Stimulated activated naive CD8-positive, alpha-beta T cell treated with anti-CD3 and anti-CD28 coated beads, Interleukin-15, amount 100 ng/mL, for 72 hours (primary cell): ENCODE data around the gene SLC1A1.

ENCODE experiments used
- ATAC-seq: fragments of 150-1000 bp; cut with Tn5 transposase; 2 replicates; pipeline ENCODE4 v1.10.0; 2021; ENCODE audit warnings: mild to moderate bottlenecking, moderate library complexity
- DNase-seq, 2 donors: peaks; one replicate each; pipeline ENCODE4 v3.0.0; 2021 to 2022
- H3K27ac Mint-ChIP-seq, 2 donors: one replicate each; pipeline ENCODE4 v1.8.0; 2022; ENCODE audit warnings: mild to moderate bottlenecking in 2 of 2, mixed read lengths in 2 of 2, moderate library complexity in 2 of 2
- H3K27me3 Mint-ChIP-seq: one replicate; pipeline ENCODE4 v1.8.0; 2022; ENCODE audit warnings: mixed read lengths
- H3K4me1 Mint-ChIP-seq: one replicate; pipeline ENCODE4 v1.8.0; 2022; ENCODE audit warnings: mild to moderate bottlenecking, mixed read lengths
- H3K4me3 Mint-ChIP-seq, 2 donors: one replicate each; pipeline ENCODE4 v1.8.0; 2022; ENCODE audit warnings: mild to moderate bottlenecking in 2 of 2, mixed read lengths in 2 of 2, moderate library complexity in 1 of 2
- H3K9me3 Mint-ChIP-seq, 2 donors: one replicate each; pipeline ENCODE4 v1.8.0; 2022; ENCODE audit warnings: mixed read lengths in 2 of 2

Gene SLC1A1

DNA sequence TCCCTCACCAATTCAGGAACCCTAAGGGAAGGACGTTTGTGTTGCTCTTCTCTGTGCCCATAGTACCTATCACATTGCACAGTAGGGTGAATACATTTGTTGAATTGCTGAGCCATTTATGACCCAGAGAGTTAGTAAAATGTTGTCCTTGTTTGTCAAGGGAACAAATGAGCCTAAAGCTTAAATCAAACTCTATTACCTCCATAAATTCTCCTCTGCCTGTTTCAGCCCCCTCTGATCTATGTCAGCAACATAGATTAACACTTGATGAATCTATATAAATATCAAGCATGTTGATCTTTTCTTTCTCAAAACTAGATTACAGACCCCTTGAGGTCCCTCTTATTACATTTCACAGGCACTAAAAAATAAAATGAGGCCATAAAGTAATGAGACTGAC lies 7.1 kb downstream of the SLC1A1 start:
- Mint-ChIP-seq H3K4me3 (no peak overlapping the region), H3K9me3 (no peaks in the 10 kb centered on the region), H3K4me1 (peaks cover 9% of the 10 kb centered on the region), H3K27me3 (peaks cover 28% of the 10 kb centered on the region), H3K27ac (no peak overlapping the region)
- no peak for DNase-seq
- ATAC-seq: no peak

DNA sequence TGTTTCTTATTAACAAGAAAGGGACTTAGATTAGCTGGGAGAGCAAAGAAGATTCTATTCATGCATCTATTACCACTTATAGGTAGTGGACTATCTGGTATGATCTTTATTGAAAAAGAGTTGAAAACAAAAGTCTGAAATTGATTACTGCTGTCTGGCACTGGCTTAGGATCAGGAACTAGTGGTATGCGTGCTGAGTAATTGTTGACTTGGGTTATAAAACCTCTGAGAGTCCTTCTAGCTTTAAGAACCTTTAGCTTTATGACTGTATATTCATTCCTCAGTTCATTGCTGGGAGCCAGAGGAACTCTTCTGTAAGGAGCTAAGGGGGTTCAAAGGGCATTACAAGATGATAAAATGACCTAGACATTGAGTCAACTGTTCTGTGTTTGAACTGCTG lies 7.6 kb downstream of the SLC1A1 start:
- ATAC-seq: peak; percentile 57
- H3K4me3 Mint-ChIP-seq: no peak overlapping the region
- H3K4me1 Mint-ChIP-seq: peaks cover 9% of the 10 kb centered on the region
- no peaks in the 10 kb centered on the region for H3K9me3 Mint-ChIP-seq
- H3K27ac Mint-ChIP-seq: no peak overlapping the region
- DNase-seq: no peak
- H3K27me3 Mint-ChIP-seq: peaks cover 26% of the 10 kb centered on the region

DNA sequence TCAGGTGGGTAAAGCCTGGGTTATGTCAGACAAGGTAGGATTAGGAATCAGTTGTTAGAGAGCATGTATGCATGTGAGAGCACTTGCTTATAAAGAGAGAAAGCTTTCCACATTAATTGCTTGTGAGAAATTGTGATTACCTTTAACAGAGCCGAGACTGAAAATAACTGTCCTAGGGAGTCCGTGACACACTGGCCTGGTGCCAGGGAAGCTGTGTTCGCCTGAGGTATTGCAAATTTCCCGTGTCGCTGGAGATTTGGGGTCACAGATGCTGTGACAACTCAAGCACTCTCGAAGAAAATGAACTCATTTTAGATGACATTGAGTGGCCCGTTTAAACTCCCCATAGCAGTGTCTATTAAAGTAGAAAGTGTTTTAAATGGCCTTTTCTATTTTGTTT lies 9.6 kb downstream of the SLC1A1 start:
- DNase-seq (no peak), ATAC-seq (no peak)
- Mint-ChIP-seq H3K4me1 (peaks cover 9% of the 10 kb centered on the region), H3K27ac (no peak overlapping the region), H3K4me3 (no peak overlapping the region), H3K27me3 (peaks cover 23% of the 10 kb centered on the region), H3K9me3 (no peaks in the 10 kb centered on the region)

DNA sequence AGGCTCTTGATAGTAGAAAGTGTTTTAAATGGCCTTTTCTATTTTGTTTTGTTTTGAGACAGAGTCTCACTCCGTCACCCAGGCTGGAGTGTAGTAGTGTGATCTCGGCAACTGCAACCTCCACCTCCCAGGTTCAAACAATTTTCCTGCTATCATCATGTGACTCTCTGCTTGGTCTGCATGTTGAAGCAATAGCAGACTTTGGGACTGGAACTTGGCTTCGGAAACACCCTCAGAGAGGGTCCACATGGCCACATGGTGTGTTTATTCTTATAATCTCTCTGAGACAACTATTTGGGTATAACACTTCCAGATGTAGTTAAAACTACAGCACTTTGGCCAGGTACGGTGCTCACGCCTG lies 10.9 kb downstream of the SLC1A1 start:
- no peaks in the 10 kb centered on the region for H3K9me3 Mint-ChIP-seq
- peaks cover 11% of the 10 kb centered on the region for H3K27me3 Mint-ChIP-seq
- no peak overlapping the region for H3K27ac Mint-ChIP-seq
- DNase-seq: no peak
- H3K4me1 Mint-ChIP-seq: peaks cover 9% of the 10 kb centered on the region
- ATAC-seq: no peak
- no peak overlapping the region for H3K4me3 Mint-ChIP-seq

DNA sequence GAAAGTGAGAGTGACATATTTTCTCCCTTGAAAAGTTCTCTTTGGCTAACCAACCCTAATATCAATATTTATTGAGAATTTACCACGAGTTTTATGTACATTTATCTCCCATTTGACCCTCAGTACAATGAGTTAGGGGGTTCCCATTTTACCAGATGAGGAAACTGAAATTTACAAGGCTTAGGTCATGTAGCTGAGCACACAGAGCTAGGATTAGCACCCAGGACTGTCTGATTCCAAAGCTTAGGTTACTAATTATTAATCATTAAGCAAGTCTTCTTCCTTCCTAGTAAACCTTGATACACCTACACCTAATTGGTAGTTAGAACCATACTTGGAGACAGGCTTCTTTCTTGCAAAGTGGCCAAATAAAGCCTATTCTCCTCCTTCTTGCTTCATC lies 12.2 kb downstream of the SLC1A1 start:
- Mint-ChIP-seq H3K27me3 (peaks cover 8% of the 10 kb centered on the region), H3K4me3 (no peak overlapping the region), H3K27ac (no peak overlapping the region), H3K4me1 (peaks cover 9% of the 10 kb centered on the region), H3K9me3 (no peaks in the 10 kb centered on the region)
- ATAC-seq (no peak), DNase-seq (no peak)

DNA sequence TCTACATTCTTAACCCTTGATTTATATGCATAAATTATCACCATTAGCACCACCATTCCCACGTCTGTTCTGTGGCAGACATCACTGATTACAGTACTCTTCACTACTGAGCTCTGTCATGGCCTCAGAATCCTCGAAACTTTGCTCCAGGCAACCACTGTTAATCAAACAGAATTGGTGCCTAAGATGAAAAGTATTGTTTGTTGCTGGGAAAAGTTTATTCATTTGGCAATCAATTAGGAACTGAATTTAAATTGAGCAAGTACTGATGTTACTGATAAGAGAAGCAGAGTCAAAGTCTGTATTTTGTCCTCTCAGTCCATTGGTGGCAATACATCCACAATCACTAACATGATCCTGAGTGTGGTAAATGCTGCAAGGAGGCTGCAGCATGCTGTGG lies 12.8 kb downstream of the SLC1A1 start:
- no peak for DNase-seq
- Mint-ChIP-seq H3K4me1 (peaks cover 9% of the 10 kb centered on the region), H3K4me3 (no peak overlapping the region), H3K27me3 (peaks cover 8% of the 10 kb centered on the region), H3K27ac (no peak overlapping the region), H3K9me3 (no peaks in the 10 kb centered on the region)
- ATAC-seq: no peak

DNA sequence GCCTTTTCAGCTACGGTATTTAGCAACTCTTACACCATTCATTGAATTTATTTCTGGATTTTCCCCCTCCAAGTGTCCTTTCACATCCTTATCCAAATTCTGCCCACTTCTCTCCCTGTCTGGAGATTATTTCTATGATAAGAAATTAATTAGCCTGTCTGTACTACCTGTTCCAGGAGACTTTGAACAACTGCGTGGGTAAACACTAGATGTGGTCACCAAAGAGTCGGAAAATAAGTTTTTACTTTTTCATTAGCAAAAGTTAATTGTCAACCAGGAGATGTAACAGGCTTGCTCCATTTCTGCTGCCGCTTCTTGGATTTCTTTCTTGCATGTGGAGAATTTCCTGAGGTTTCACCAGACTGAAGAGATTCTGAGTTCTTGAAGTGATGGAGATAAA lies 14.0 kb downstream of the SLC1A1 start:
- Mint-ChIP-seq H3K27me3 (peaks cover 8% of the 10 kb centered on the region), H3K4me3 (no peak overlapping the region), H3K27ac (peak overlapping the region in 1 of 2 donors; percentile 31), H3K9me3 (no peaks in the 10 kb centered on the region), H3K4me1 (peaks cover 9% of the 10 kb centered on the region)
- no peak for DNase-seq
- no peak for ATAC-seq

DNA sequence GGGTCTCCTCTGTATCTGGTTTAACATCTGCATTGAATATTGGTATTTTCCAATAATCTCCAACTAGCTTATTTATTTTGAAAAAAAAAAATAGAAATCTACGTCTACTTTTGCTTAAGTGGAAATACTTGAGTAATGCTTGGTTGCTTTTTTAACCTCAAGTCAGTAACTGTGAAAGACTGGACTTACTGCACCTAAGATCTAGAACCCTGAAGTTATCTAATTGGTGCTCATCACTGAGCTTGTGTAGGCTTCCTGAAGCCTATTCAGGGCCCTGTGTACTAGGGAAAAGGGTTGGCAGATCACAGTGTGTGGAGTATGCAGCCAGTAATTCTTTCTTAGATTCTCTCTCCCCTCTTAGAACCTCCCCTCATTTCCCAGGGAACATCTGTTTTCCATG lies 16.2 kb downstream of the SLC1A1 start:
- no peaks in the 10 kb centered on the region for H3K9me3 Mint-ChIP-seq
- no peak for ATAC-seq
- no peak for DNase-seq
- no peaks in the 10 kb centered on the region for H3K4me1 Mint-ChIP-seq
- H3K4me3 Mint-ChIP-seq: no peak overlapping the region
- no peak overlapping the region for H3K27ac Mint-ChIP-seq
- no peaks in the 10 kb centered on the region for H3K27me3 Mint-ChIP-seq

DNA sequence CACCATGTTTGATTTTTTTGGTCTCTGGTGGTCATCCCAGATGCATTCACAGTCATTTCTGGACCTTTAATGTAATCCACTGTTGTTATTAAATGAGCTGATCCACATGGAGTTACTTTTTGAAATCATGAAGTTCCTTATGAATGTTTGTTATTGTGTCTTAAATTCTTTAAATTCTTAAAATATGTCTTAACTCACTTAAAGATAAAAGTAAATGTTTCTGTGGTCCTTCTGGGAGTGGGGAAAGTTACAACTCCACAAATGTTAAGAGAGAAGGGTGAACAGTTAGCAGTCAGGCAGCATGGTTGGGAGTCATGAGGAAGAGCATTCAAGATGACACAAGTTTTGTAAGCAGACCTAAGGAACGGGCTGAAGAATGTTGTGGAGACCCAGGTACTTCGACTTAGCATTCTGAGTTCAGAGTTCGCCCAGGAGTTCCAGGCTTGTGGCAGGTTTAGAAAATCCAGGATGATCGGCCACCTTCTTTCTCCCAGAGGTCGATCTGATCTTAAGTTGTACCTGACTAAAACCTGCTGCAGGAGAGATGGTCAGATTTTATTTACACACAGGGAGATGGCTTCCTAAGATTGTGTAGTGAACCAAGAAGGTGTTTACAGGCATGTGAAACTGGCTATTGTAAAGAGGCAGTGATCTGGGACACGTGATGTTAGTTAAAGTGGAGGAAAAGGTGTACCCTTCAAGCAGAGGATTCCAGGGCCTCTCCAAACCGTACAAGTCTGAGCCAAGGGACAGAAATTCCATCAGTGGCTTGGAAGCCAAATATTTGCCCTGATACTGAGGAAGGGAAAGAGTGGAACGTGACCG lies 17.2 kb downstream of the SLC1A1 start:
- H3K4me3 Mint-ChIP-seq: no peak overlapping the region
- DNase-seq (no peak), ATAC-seq (no peak)
- no peaks in the 10 kb centered on the region for H3K9me3 Mint-ChIP-seq
- no peaks in the 10 kb centered on the region for H3K4me1 Mint-ChIP-seq
- H3K27me3 Mint-ChIP-seq: no peaks in the 10 kb centered on the region
- no peak overlapping the region for H3K27ac Mint-ChIP-seq

DNA sequence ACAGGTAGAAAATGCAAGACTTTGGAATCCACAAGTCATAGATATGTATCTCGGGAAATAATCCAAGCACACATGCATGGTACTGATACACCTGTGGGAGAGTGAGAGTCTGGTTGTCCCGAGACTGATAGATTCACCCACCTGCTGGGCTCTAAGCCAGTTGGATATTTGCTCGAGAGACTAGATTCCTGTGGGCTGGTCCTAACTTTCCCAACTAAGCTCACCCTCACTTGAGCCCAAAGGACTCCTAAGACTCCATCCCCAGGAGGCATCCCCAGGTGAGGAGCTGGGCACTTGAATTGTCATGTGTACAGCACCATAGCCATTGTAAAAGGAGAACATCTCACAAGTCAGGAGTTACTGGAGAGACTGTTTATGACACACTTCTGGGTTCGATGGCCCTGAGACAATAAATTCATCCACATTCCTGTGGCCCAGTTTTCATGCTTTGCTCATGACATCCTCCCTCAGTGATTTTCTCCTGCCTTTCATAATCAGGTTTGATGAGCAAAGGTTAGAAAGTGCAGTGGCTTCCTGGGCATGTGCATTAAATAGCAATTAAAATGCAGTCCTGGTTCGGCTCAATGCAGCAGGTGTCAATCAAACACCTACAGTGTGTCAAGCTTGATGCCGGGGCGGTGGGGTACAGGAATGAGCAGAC lies 18.1 kb downstream of the SLC1A1 start:
- ATAC-seq (no peak), DNase-seq (no peak)
- Mint-ChIP-seq H3K27ac (no peak overlapping the region), H3K27me3 (no peaks in the 10 kb centered on the region), H3K4me3 (no peak overlapping the region), H3K9me3 (no peaks in the 10 kb centered on the region), H3K4me1 (no peaks in the 10 kb centered on the region)

DNA sequence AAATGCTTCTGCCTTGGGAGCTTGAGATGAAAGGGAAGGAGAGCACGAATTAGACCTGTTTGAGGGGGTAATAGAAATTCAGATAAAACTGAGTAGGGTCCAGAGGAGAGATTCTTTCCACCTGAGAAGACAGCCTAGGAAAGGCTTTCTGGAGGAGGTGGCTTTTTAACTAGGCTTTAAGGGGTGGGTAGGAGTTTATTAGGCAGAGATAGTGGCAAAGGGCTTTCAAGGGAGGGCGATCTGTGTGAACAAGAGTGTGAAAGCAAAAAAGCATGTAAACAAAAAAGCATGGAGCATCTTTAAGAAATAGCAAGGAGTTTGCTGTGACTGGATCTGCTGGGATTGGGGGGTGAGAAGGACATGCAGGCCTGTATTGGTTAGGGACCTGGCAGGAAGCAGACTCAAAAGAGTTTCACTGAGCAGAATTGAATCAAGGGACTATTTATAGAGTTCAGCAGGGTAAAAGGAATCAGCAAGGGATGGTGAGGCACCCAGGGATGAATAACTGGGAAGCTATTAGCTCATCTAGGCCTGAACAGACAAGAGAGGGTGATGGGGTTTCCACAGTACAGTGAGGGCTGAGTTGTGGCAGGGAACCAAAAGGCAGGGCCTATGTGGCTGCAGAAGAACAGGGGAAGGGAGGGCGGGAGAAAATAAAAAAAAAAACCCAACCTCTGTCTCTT lies 18.8 kb downstream of the SLC1A1 start:
- no peak for DNase-seq
- Mint-ChIP-seq H3K9me3 (no peaks in the 10 kb centered on the region), H3K27ac (peak overlapping the region in 1 of 2 donors; percentile 21), H3K4me3 (no peak overlapping the region), H3K4me1 (no peaks in the 10 kb centered on the region), H3K27me3 (no peaks in the 10 kb centered on the region)
- ATAC-seq: no peak

DNA sequence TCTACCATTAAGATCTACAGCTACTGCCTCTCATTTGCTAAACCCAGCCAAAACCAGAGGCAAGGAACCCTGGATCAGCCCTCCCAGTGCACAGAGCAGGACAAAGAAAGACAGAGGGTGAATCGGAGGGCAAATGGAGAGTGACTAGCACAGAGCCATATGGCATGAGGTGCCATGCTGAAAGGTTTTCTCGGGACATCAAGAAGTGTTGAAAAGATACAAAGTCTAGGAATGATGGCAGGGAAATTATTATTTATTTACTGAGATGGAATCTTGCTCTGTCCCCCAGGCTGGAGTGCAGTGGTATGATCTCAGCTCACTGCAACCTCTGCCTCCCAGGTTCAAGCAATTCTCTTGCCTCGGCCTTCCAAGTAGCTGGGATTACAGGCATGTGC lies 19.3 kb downstream of the SLC1A1 start:
- Mint-ChIP-seq H3K9me3 (no peaks in the 10 kb centered on the region), H3K27ac (peak overlapping the region; percentile 21 to 49), H3K4me1 (no peaks in the 10 kb centered on the region), H3K27me3 (no peaks in the 10 kb centered on the region), H3K4me3 (no peak overlapping the region)
- DNase-seq: no peak
- ATAC-seq: no peak

DNA sequence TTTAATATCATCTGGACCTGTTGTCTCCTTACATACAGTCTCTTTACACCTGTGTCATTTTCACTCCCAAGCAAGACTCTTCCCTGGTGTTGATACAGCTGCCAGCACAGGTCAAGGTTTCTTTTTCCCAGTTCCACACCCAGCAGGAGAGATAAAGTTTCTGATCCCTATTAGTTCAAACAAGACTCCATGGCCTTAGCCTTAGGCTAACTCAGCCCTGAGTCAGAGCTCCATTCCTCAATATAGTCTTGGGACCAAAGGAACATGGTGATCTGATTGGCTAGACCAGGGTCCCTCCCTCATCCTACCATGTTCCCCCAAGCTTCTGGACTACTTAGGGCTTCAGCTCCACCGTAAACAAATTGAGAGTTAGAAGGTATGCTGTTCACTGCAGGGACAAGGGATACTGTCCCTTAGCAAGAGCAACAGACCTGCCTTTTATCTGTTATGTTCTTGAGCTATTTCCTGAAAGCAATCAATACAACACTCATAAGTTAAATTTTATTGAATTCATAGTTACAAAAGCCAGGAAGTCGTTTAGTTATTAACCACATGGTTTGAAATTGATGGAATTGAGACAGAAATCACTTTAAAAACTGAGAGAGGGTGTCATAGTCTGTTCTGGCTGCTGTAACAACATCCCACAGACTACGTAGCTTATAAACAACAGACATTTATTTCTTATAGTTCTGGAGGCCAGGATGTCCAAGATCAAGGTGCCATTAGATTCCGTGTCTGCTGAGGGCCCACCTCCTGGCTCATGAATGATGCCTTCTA lies 20.5 kb downstream of the SLC1A1 start:
- no peaks in the 10 kb centered on the region for H3K4me1 Mint-ChIP-seq
- H3K4me3 Mint-ChIP-seq: no peak overlapping the region
- ATAC-seq (no peak), DNase-seq (no peak)
- no peak overlapping the region for H3K27ac Mint-ChIP-seq
- H3K27me3 Mint-ChIP-seq: no peaks in the 10 kb centered on the region
- H3K9me3 Mint-ChIP-seq: no peaks in the 10 kb centered on the region

DNA sequence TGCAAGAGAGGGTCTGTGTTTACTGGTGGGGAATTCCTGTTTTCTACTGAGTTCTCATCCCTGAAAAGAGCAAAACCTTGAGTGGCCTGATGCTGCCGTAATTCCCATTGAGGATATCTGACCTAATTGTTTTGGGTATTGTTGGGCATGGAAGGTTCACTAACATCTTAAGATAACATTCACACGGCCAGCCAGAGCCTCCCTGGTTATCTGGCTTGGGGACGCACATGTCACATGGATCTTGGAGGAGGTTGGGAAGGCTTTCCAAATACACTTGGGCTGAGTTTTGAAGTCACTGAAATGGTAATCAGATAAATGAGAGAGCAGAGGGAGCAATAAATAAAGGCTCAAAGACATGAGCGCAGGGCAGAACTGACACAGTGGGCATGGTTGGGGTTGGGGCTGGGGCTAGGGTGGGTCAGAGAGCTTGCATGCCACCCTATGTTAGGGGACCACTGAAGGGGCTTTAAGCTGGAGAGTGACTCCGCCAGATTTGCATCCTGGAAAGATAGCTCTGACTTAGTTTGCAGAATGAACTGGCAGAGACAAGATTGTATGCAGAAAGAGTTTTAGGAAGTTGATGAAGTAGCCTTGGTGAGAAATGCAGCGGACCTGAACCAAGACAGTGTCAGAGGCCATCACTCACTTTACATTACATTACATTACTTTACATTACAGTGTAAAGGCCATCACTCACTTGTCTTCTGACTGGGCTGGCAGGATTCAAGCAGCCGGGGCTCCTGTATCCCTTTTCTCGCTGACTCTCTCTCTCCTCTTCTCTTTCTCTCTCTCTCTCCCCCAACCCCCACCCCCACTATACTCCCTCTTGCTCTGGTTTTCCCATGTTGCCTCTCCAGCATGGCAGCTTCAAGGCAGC lies 24.2 kb downstream of the SLC1A1 start:
- ATAC-seq (no peak), DNase-seq (no peak)
- Mint-ChIP-seq H3K27me3 (no peaks in the 10 kb centered on the region), H3K9me3 (no peaks in the 10 kb centered on the region), H3K4me1 (peaks cover 10% of the 10 kb centered on the region), H3K4me3 (no peak overlapping the region), H3K27ac (no peak overlapping the region)

DNA sequence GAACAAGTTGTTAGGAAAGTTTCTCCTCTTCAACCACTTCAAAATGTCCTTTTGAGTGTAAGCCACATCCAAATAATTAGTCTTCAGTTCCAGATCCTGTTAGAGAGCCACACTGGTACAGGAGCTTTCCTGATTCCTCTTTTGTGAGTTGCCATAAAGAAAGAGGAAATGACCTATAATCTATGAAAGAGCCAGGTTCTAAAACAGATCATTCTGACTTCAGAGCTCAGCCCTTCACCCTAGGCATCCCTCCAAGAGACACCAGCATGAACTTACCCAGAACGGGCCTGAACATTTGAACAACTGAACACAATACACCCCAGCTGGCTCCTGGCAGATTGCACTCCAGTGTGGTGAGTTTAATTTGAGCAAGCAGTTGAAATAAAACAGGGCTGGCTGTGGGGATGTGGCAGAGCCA lies 25.7 kb downstream of the SLC1A1 start:
- Mint-ChIP-seq H3K4me1 (peaks cover 17% of the 10 kb centered on the region), H3K27me3 (no peaks in the 10 kb centered on the region), H3K4me3 (no peak overlapping the region), H3K9me3 (no peaks in the 10 kb centered on the region), H3K27ac (no peak overlapping the region)
- DNase-seq (no peak), ATAC-seq (no peak)
